Transverse colon (tissue), 4 donors: ENCODE measurements around the gene NHS. TPM values are rescaled to one million over a fixed set of nuclear protein-coding genes. Genes with fewer than 3 reads are reported as not detected.
A peak's percentile ranks its signal among the peaks of the same experiment; 100 is the strongest.

Experiments used
- DNase-seq: peaks from one replicate; pipeline ENCODE4 v3.0.0-alpha.2; 2019
- H3K27ac ChIP-seq, 4 donors: fragments of 200-600 bp; sonication (generic); 2 replicates each; pipeline ENCODE4 v1.5.1; 2016 to 2018; ENCODE audit warnings: inconsistent platforms in 4 of 4
- H3K27me3 ChIP-seq: fragments of 200-600 bp; sonication (generic); 2 replicates; pipeline ENCODE4 v1.5.1; 2017; ENCODE audit warnings: inconsistent platforms
- H3K36me3 ChIP-seq, 4 donors: fragments of 200-600 bp; sonication (generic); 2 replicates each; pipeline ENCODE4 v1.5.1; 2017 to 2019; ENCODE audit warnings: inconsistent platforms in 4 of 4
- H3K4me1 ChIP-seq, 4 donors: fragments of 200-600 bp; sonication (generic); 2 replicates each; pipeline ENCODE4 v1.5.1; 2017 to 2020; ENCODE audit warnings: inconsistent platforms in 4 of 4
- H3K4me3 ChIP-seq, 4 donors: fragments of 200-600 bp; sonication (generic); 1 replicate in 1 of 4; 2 replicates in 3 of 4; pipeline versions ENCODE4 v1.5.1 to v1.6.1; 2017 to 2019; ENCODE audit warnings: inconsistent platforms in 4 of 4
- H3K9me3 ChIP-seq, 2 donors: fragments of 200-600 bp; sonication (generic); 2 replicates each; pipeline ENCODE4 v1.5.1; 2017 to 2019; ENCODE audit warnings: inconsistent platforms in 2 of 2
- CTCF ChIP-seq, 5 experiments: fragments of 200-600 bp in 3 of 5; fragments of 450-650 bp in 2 of 5; sonication (generic) in 3 of 5; IDR thresholded peaks; 1 replicate in 2 of 5; 2 replicates in 3 of 5; pipeline ENCODE4 v1.5.1; 2016 to 2017; ENCODE audit warnings: antibody characterized with exemption in 5 of 5, inconsistent platforms in 3 of 5, mild to moderate bottlenecking in 2 of 5, moderate library complexity in 1 of 5
- EP300 ChIP-seq: sonication (generic); formaldehyde crosslinking; IDR thresholded peaks from one replicate; pipeline ENCODE4 v1.6.1; 2017; ENCODE audit warnings: antibody characterized with exemption, low read depth
- POLR2A ChIP-seq: fragments of 450-650 bp; IDR thresholded peaks from one replicate; pipeline ENCODE4 v1.6.1; 2016; ENCODE audit warnings: antibody characterized with exemption, mild to moderate bottlenecking, moderate library complexity
- POLR2AphosphoS5 ChIP-seq, 3 donors: sonication (generic); formaldehyde crosslinking; IDR thresholded peaks; one replicate each; pipeline ENCODE4 v1.6.1; 2016; ENCODE audit warnings: antibody characterized with exemption in 3 of 3
- WGBS, 2 donors: methylation state at CpG; one replicate each; pipeline ENCODE4 v1.1.5; 2018; ENCODE audit warnings: low coverage in 1 of 2; 5-methylcytosine and 5-hydroxymethylcytosine counted together
- in situ Hi-C, 4 donors: fragments of 200-750 bp; cut with MboI; loops; one replicate each; pipeline versions ENCODE4 v1.15.0 to v1.15.1; 2017; ENCODE audit warnings: low sequenced_read_pairs in 3 of 4, low pct_ligation_motif_present in 1 of 4, low pct_unique_long_range_greater_than_20kb in 1 of 4
- intact Hi-C: fragments of 100-400 bp; cut with DNase I; formaldehyde crosslinking; loops from one replicate; pipeline ENCODE4 v1.15.1; 2023; ENCODE audit warnings: low total_unique reads
- total RNA-seq, 4 donors: library from RNA; depleted of rRNA; stranded (reverse); fragments of >200 nt; gene quantifications; one replicate each; pipeline ENCODE4 v1.1.0, GENCODE V29; 2016

NHS gene
- total RNA-seq, 4 donors from 2014 or later, result 1.2 to 10.7 (median 5.0) TPM

- 72% methylated on average over 5 of the region's 5 CpGs; no CpG with 5 or more reads in 1 of the 2 donors for WGBS, 2 donors
- Histone ChIP-seq H3K27me3 (no peaks in the 10 kb centered on the region), H3K36me3 (no peaks in the 10 kb centered on the region), H3K4me3 (no peak overlapping the region), H3K9me3 (no peaks in the 10 kb centered on the region), H3K27ac (no peak overlapping the region), H3K4me1 (peaks cover 0 to 9% (median 0%) of the 10 kb centered on the region in 4 donors)
- intact Hi-C loops, result no loop called here
- DNase-seq, result no peak
- in situ Hi-C loops, result no loop called here
- TF ChIP-seq CTCF (IDR thresholded peaks at IDR 0.05) (no peak), POLR2AphosphoS5 (IDR thresholded peaks at IDR 0.05) (no peak), EP300 (no peak), POLR2A (no peak)
Measured at GRCh38 chrX:17550011-17550410, 175.0 kb downstream of the NHS start.

GRCh38 chrX:17552044-17552650, 177.1 kb downstream of the NHS start:
- intact Hi-C loops, result no loop called here
- 75 to 100% methylated on average over 1 to 5 of the region's 5 CpGs for WGBS, 2 donors
- Histone ChIP-seq H3K27me3 (no peaks in the 10 kb centered on the region), H3K9me3 (no peaks in the 10 kb centered on the region), H3K27ac (no peak overlapping the region), H3K36me3 (no peaks in the 10 kb centered on the region), H3K4me1 (peaks cover 0 to 9% (median 0%) of the 10 kb centered on the region in 4 donors), H3K4me3 (no peak overlapping the region)
- DNase-seq, result no peak
- TF ChIP-seq EP300 (no peak), CTCF (IDR thresholded peaks at IDR 0.05) (no peak), POLR2AphosphoS5 (IDR thresholded peaks at IDR 0.05) (no peak), POLR2A (no peak)
- in situ Hi-C loops, result no loop called here

GRCh38 chrX:17553469-17553868, 178.5 kb downstream of the NHS start:
- Histone ChIP-seq H3K27ac (peak overlapping the region; percentile 28 to 47 (median 40)), H3K4me3 (no peak overlapping the region), H3K4me1 (peaks cover 0 to 9% (median 0%) of the 10 kb centered on the region in 4 donors), H3K36me3 (no peaks in the 10 kb centered on the region), H3K27me3 (no peaks in the 10 kb centered on the region), H3K9me3 (no peaks in the 10 kb centered on the region)
- intact Hi-C loops (no loop called here), in situ Hi-C loops (no loop called here)
- 46% methylated on average over 6 of the region's 6 CpGs; no CpG with 5 or more reads in 1 of the 2 donors for WGBS, 2 donors
- TF ChIP-seq POLR2A, result no peak
- no peak for TF ChIP-seq CTCF (IDR thresholded peaks at IDR 0.05)
- TF ChIP-seq POLR2AphosphoS5 (IDR thresholded peaks at IDR 0.05), result no peak
- TF ChIP-seq EP300, result no peak
- DNase-seq, result peak; percentile 20

- intact Hi-C loops (no loop called here), in situ Hi-C loops (no loop called here)
- DNase-seq, result no peak
- WGBS, 2 donors, result 76% methylated on average over 6 of the region's 6 CpGs; no CpG with 5 or more reads in 1 of the 2 donors
- H3K9me3 ChIP-seq, result no peaks in the 10 kb centered on the region
- TF ChIP-seq CTCF (IDR thresholded peaks at IDR 0.05), result no peak
- peak; percentile 51 to 85 (median 66) for TF ChIP-seq POLR2AphosphoS5 (IDR thresholded peaks at IDR 0.05)
- peak; percentile 36 for TF ChIP-seq EP300
- no peak for TF ChIP-seq POLR2A
- peaks cover 0 to 9% (median 0%) of the 10 kb centered on the region in 4 donors for H3K4me1 ChIP-seq
- no peaks in the 10 kb centered on the region for H3K36me3 ChIP-seq
- no peak overlapping the region for H3K4me3 ChIP-seq
- H3K27me3 ChIP-seq, result no peaks in the 10 kb centered on the region
- peak overlapping the region; percentile 28 to 57 (median 46) for H3K27ac ChIP-seq
Measured at GRCh38 chrX:17553961-17554482, 179.0 kb downstream of the NHS start.
